Endodermal cell (in vitro differentiated cells): ENCODE results near the gene FCN1. TPM values are rescaled to one million over a fixed set of nuclear protein-coding genes. Genes with fewer than 3 reads are reported as not detected.
"Not testable (repeated sequence)": the region's sequence is repeated elsewhere in the genome, so short reads cannot be mapped to it uniquely, and the experiment has no call there.

Experiments used
- DNase-seq: peaks from one replicate; pipeline ENCODE4 v3.0.0-alpha.2; 2017
- H3K27ac ChIP-seq: 2 replicates; pipeline ENCODE4 v1.5.1; 2013; ENCODE audit warnings: mild to moderate bottlenecking, low read depth, low read length, moderate library complexity
- H3K27me3 ChIP-seq: 2 replicates; pipeline ENCODE4 v1.6.1; 2013; ENCODE audit warnings: mild to moderate bottlenecking, low read length, moderate library complexity; ENCODE audit not compliant: insufficient read depth, control insufficient read depth, poor library complexity, severe bottlenecking
- H3K36me3 ChIP-seq: 2 replicates; pipeline ENCODE4 v1.7.0; 2013; ENCODE audit warnings: mild to moderate bottlenecking, low read length, moderate library complexity; ENCODE audit not compliant: control insufficient read depth, insufficient read depth
- H3K4me1 ChIP-seq: one replicate; pipeline ENCODE4 v1.7.0; 2013; ENCODE audit warnings: low read length; ENCODE audit not compliant: control insufficient read depth, insufficient read depth
- H3K4me3 ChIP-seq: 2 replicates; pipeline ENCODE4 v1.5.1; 2013; ENCODE audit warnings: mild to moderate bottlenecking, low read length, moderate library complexity
- H3K9ac ChIP-seq: 2 replicates; pipeline ENCODE4 v1.6.1; 2013; ENCODE audit warnings: mild to moderate bottlenecking, low read length, moderate library complexity; ENCODE audit not compliant: poor library complexity, severe bottlenecking; ENCODE audit errors: extremely low read depth
- H3K9me3 ChIP-seq: 2 replicates; pipeline ENCODE4 v1.6.1; 2013; ENCODE audit warnings: mild to moderate bottlenecking, low read length, moderate library complexity; ENCODE audit not compliant: control insufficient read depth
- H3K27ac Mint-ChIP-seq: 2 replicates; pipeline ENCODE4 v1.8.0; 2020; ENCODE audit warnings: mixed read lengths
- H3K27me3 Mint-ChIP-seq: 2 replicates; pipeline ENCODE4 v1.8.0; 2021; ENCODE audit warnings: mild to moderate bottlenecking, mixed read lengths; ENCODE audit not compliant: insufficient read depth
- H3K36me3 Mint-ChIP-seq: 2 replicates; pipeline ENCODE4 v1.8.0; 2020; ENCODE audit warnings: low read depth, mixed read lengths
- H3K4me1 Mint-ChIP-seq: 2 replicates; pipeline ENCODE4 v1.8.0; 2020; ENCODE audit warnings: mixed read lengths
- H3K4me3 Mint-ChIP-seq: 2 replicates; pipeline ENCODE4 v1.8.0; 2020; ENCODE audit warnings: mild to moderate bottlenecking, moderate library complexity, mixed read lengths
- H3K9me3 Mint-ChIP-seq: 2 replicates; pipeline ENCODE4 v1.8.0; 2020; ENCODE audit warnings: mild to moderate bottlenecking, mixed read lengths
- CTCF ChIP-seq: fragments of 200-600 bp; sonication (generic); conservative IDR thresholded peaks from 2 replicates; pipeline ENCODE4 v1.5.0; 2021; ENCODE audit warnings: antibody characterized with exemption, mild to moderate bottlenecking
- WGBS, 2 experiments: methylation state at CpG; one replicate each; pipeline versions ENCODE4 v1.1.5 to v1.1.7; 2013; ENCODE audit warnings: missing lambda C conversion rate in 2 of 2, mixed read lengths in 1 of 2; ENCODE audit not compliant: insufficient coverage in 1 of 2, insufficient read length in 1 of 2; 5-methylcytosine and 5-hydroxymethylcytosine counted together
- total RNA-seq, 2 donors: library from RNA; stranded (reverse); fragmentation: NEBNext Ultra II Directional in 1 of 2; extraction: Animal tissue kit (Norgen Biotek cat#: 25700) in 1 of 2; gene quantifications; 2 replicates in 1 of 2; 3 replicates in 1 of 2; pipeline ENCODE4 v1.2.1, GENCODE V29; 2021

FCN1 gene
- total RNA-seq, 2 donors from 2014 or later = not detected

GRCh38 chr9:134959126-134959970 is 41.6 kb upstream of the FCN1 start:
- Mint-ChIP-seq H3K4me1 (no peaks in the 10 kb centered on the region), H3K9me3 (peaks cover 3% of the 10 kb centered on the region), H3K4me3 (no peak overlapping the region), H3K36me3 (no peaks in the 10 kb centered on the region), H3K27ac (no peak overlapping the region), H3K27me3 (peaks cover 1% of the 10 kb centered on the region)
- Histone ChIP-seq H3K27ac (no peak overlapping the region), H3K4me1 (no peaks in the 10 kb centered on the region), H3K36me3 (no peaks in the 10 kb centered on the region), H3K4me3 (no peak overlapping the region), H3K9ac (no peak overlapping the region), H3K9me3 (no peaks in the 10 kb centered on the region), H3K27me3 (no peaks in the 10 kb centered on the region)
- TF ChIP-seq CTCF = no peak
- DNase-seq = peak; percentile 22
- WGBS, 2 experiments = 89 to 94% methylated on average over 10 to 14 of the region's 14 CpGs

- Mint-ChIP-seq H3K36me3 (no peaks in the 10 kb centered on the region), H3K9me3 (peaks cover 7% of the 10 kb centered on the region)
- WGBS, 2 experiments = 80 to 91% methylated on average over 1 to 2 of the region's 2 CpGs
Measured at GRCh38 chr9:134957945-134958227, 40.2 kb upstream of the FCN1 start.

GRCh38 chr9:134957165-134957944 is 39.6 kb upstream of the FCN1 start:
- 93 to 96% methylated on average over 9 of the region's 9 CpGs for WGBS, 2 experiments
- no peak overlapping the region for H3K9ac ChIP-seq
- TF ChIP-seq CTCF = no peak
- Mint-ChIP-seq H3K4me3 (no peak overlapping the region), H3K4me1 (no peaks in the 10 kb centered on the region), H3K27ac (no peak overlapping the region), H3K9me3 (peaks cover 7% of the 10 kb centered on the region), H3K27me3 (peaks cover 1% of the 10 kb centered on the region), H3K36me3 (no peaks in the 10 kb centered on the region)
- no peaks in the 10 kb centered on the region for H3K36me3 ChIP-seq
- H3K4me1 ChIP-seq = no peaks in the 10 kb centered on the region
- peaks cover under 1% of the 10 kb centered on the region for H3K9me3 ChIP-seq
- DNase-seq = peak; percentile 37
- H3K27me3 ChIP-seq = no peaks in the 10 kb centered on the region
- H3K4me3 ChIP-seq = no peak overlapping the region
- peak overlapping the region; percentile 42 for H3K27ac ChIP-seq

More at GRCh38 chr9:134957945-134958227, 40.2 kb upstream of the FCN1 start:
- H3K4me1 ChIP-seq = no peaks in the 10 kb centered on the region
- H3K27ac Mint-ChIP-seq = no peak overlapping the region
- H3K27me3 ChIP-seq = no peaks in the 10 kb centered on the region
- H3K4me1 Mint-ChIP-seq = no peaks in the 10 kb centered on the region
- DNase-seq = no peak
- H3K9me3 ChIP-seq = no peaks in the 10 kb centered on the region
- TF ChIP-seq CTCF = no peak
- H3K27ac ChIP-seq = no peak overlapping the region
- no peak overlapping the region for H3K9ac ChIP-seq
- H3K36me3 ChIP-seq = no peaks in the 10 kb centered on the region
- no peak overlapping the region for H3K4me3 ChIP-seq
- peaks cover 1% of the 10 kb centered on the region for H3K27me3 Mint-ChIP-seq
- H3K4me3 Mint-ChIP-seq = no peak overlapping the region

- H3K4me3 Mint-ChIP-seq, H3K27ac ChIP-seq, H3K27ac Mint-ChIP-seq, H3K9ac ChIP-seq, H3K27me3 Mint-ChIP-seq, H3K4me3 ChIP-seq, H3K4me1 Mint-ChIP-seq, DNase-seq, H3K4me1 ChIP-seq, H3K9me3 ChIP-seq, H3K27me3 ChIP-seq, H3K36me3 ChIP-seq, H3K36me3 Mint-ChIP-seq: not testable (repeated sequence)
- WGBS, 2 experiments = 89 to 94% methylated on average over 1 to 6 of the region's 6 CpGs
- H3K9me3 Mint-ChIP-seq = peaks cover 13% of the 10 kb centered on the region
Measured at GRCh38 chr9:134956387-134956786, 38.7 kb upstream of the FCN1 start.
